NCI-H526 (cell line): ENCODE results near the gene ME3.

Experiments used
- DNase-seq, 2 experiments: peaks; one replicate each; lab custom pipeline; 2025; lab: John Stamatoyannopoulos, UW

The ME3 gene

GRCh38 chr11:86692746-86693145 lies 20.3 kb upstream of the ME3 start:
- DNase-seq: no peak

GRCh38 chr11:86692317-86692716 lies 19.9 kb upstream of the ME3 start:
- no peak for DNase-seq

GRCh38 chr11:86688398-86689179 lies 16.2 kb upstream of the ME3 start:
- no peak for DNase-seq

- DNase-seq: no peak
These were observed 14.9 kb upstream of the ME3 start for GRCh38 chr11:86687185-86687778.

- DNase-seq: no peak
These were observed 14.1 kb upstream of the ME3 start for GRCh38 chr11:86686531-86686930.

GRCh38 chr11:86681483-86681756 lies 9.0 kb upstream of the ME3 start:
- no peak for DNase-seq

- DNase-seq: peak in 1 of 2 experiments; percentile 25
These were observed 8.5 kb upstream of the ME3 start for GRCh38 chr11:86680716-86681482.

- no peak for DNase-seq
These were observed 6.4 kb upstream of the ME3 start for GRCh38 chr11:86678823-86679222.

GRCh38 chr11:86678296-86678695 lies 5.9 kb upstream of the ME3 start:
- no peak for DNase-seq

GRCh38 chr11:86676533-86677154 lies 4.2 kb upstream of the ME3 start:
- DNase-seq: peak in 1 of 2 experiments; percentile 54

- DNase-seq: no peak
These were observed 3.6 kb upstream of the ME3 start for GRCh38 chr11:86676010-86676409.

GRCh38 chr11:86675017-86675416 lies 2.6 kb upstream of the ME3 start:
- DNase-seq: no peak

- DNase-seq: peak in 1 of 2 experiments; percentile 42
These were observed 1.7 kb upstream of the ME3 start for GRCh38 chr11:86673872-86674750.

- no peak for DNase-seq
These were observed 833 bp upstream of the ME3 start for GRCh38 chr11:86673055-86673843.

- peak in 1 of 2 experiments; percentile 83 for DNase-seq
These were observed 847 bp downstream of the ME3 start for GRCh38 chr11:86671531-86672006.

GRCh38 chr11:86670911-86671310 lies 1.5 kb downstream of the ME3 start:
- no peak for DNase-seq

- DNase-seq: peak in 1 of 2 experiments; percentile 8
These were observed 2.2 kb downstream of the ME3 start for GRCh38 chr11:86670181-86670580.

GRCh38 chr11:86669424-86669823 lies 3.0 kb downstream of the ME3 start:
- DNase-seq: no peak

GRCh38 chr11:86668929-86669328 lies 3.5 kb downstream of the ME3 start:
- DNase-seq: peak in 1 of 2 experiments; percentile 36

GRCh38 chr11:86666193-86666592 lies 6.2 kb downstream of the ME3 start:
- DNase-seq: no peak

- no peak for DNase-seq
These were observed 7.5 kb downstream of the ME3 start for GRCh38 chr11:86664930-86665329.
